Inflammatory macrophage treated with lipopolysaccharide for 1 hour (primary cell): ENCODE results near the gene RGS14.
A peak's percentile ranks its signal among the peaks of the same experiment; 100 is the strongest.
"Not testable (repeated sequence)": the region's sequence is repeated elsewhere in the genome, so short reads cannot be mapped to it uniquely, and the experiment has no call there.

Source experiments
- DNase-seq, 2 donors: peaks; one replicate each; pipeline ENCODE4 v3.0.0-alpha.2; 2020 to 2022

The RGS14 gene

DNA sequence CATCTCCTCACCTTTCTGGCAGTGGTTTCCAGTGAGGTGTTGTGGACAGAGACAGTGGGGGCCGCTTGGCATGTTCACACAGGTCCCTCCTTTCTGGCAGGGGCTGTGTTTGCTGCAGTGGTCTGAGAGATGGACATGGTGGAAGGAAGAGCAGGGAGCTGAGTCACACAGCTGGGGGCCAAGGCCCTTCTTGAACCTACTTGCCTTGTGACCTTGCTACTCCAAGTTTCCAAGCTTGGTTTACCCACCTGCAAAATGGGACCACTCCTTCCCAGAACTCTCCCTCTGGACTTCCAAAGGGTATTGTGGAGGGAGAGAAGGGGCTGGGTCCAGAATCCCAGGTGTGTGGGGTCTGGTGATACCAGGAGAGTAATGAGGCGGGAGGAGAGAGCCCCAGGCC is 47.6 kb downstream of the RGS14 start:
- DNase-seq, result no peak

DNA sequence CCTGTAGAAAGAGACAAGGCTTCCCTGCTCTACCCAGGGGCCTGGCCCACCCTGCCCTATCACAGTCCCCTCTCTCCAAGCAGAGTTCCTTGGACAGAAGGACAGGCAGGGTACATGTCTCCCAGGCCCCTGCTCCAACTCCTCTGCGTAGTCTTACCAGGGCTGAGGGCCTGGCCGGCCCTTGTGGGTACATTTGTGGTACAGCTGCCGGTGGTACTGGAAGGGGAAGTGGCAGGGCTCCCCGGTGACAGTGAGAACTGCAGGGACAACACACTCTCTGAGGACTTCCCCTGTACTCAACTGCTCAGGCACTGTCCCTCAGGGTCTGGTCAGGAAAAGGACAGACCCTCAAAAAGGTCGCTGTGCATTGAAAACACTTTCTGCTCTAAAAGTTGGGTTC is 48.1 kb downstream of the RGS14 start:
- peak; percentile 59 for DNase-seq

DNA sequence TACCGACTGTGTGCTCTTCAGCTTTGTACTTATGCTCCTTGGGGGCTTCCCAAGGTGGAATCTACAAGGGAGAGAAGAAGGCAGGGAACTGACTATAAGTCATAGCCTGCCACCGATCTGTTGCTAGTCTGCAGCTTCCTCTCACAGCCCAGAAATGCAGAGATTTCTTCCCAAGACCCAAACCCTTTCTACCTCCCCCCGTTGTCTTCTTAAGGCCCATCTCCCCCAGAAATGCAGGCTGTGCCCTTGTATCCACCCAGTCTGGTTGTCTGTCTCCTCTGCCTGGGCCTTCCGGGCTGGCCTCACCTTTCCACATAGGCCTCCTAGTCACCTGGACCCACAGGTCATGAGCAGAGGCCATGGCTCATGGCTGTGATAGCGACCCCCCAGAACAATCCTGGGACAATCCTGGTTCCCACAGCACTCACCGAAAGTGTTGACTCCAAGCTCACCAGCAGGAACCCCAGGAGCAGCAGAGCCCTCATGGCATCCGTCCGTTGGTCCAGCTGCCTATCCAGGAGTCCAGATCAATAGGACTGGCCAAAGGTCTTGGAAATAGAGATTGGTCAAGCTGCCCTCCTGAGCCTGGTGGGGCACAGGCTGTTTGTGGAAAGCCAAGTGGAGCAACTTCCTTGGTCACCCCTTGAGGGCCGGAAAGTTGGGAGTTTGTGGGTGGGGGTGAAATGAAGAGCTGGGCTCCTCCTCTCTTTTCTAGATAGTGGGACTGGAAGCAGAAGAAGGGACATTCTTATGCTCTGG is 51.5 kb downstream of the RGS14 start, which contains the start of gene F12:
Gene F12, minus strand, starts transcription at position 522 of the 759 bp plus-strand sequence. Its CDS starts 37 bp downstream, at position 485.
- DNase-seq, result no peak

DNA sequence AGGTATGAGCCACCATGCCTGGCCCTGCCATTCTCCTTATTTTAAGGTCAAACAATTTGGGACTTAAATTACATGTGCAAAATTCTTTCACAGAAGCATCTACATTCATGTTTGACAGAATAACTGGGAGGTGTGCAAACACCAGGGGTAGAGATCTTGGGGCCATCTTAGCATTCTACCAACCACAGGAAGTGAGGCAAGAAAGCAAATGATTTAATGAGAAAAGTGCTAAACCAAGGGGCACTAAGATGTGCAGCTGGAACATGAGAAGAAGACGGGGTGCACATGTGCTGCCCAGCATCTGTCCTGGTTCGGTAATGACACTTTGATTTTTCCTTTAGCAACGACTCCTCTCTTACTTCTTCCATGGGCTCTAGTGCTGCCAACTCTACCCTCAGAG is 52.9 kb downstream of the RGS14 start:
- DNase-seq, result no peak

DNA sequence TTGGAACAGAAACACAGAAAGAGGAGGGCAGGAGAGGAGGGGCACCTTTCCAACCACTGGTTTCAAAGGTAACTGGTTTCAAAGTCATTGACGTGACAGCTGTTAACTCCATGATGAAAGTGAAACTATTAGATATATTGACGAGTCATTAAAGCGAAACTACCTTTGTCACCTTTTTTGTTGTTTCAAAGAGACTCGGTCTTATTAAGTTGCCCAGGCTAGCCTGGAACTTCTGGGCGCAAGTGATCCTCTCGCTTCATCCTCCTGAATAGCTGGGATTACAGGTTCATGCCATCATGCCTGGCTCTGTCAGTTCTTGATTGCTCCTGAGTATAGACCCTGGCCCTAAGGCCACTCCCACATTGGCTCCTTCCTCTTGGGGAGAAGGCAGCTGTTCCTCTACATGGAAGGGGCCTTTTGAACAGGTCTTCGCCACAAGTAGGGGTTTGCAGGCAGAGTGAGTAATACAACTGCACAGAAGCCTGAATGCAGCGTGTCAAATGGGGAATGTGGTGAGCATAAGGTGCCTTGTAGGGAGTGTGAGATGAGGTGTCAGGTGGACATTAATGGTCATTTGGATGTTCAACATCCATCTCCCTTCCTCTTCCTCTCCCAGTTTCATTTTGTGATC is 55.0 kb downstream of the RGS14 start:
- DNase-seq, result no peak

DNA sequence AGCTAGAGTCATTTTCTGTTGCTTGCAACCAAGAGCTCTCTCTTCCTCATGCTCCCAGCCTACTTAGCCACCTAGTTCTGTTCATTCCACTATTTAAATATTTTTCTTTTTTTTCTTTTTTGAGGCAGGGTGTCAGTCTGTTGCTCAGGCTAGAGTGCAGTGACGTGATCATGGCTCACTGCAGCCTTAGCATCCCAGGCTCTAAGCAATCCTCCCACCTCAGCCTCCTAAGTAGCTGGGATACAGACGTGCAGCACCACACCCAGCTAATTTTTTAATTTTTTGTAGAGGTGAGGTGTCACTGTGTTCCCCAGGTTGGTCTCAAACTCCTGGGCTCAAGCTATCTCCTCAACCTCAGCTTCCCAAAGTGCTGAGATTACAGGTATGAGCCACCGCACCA is 56.8 kb downstream of the RGS14 start:
- DNase-seq, result no peak

DNA sequence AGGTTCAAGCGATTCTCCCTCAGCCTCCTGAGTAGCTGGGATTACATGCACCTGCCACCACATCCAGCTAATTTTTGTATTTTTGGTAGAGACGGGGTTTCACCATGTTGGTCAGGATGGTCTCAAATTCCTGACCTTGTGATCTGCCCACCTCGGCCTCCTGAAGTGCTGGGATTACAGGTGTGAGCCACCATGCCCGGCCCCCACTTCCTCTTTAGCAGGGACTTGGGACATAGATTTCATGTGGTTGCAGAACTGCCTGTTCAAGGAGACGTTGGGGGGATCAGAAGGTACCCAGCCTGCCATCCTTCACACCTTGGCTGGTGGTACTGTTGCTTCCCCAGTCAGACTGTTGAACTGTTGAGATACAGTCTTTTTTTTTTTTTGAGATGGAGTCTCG is 59.4 kb downstream of the RGS14 start:
- DNase-seq, result not testable (repeated sequence)

DNA sequence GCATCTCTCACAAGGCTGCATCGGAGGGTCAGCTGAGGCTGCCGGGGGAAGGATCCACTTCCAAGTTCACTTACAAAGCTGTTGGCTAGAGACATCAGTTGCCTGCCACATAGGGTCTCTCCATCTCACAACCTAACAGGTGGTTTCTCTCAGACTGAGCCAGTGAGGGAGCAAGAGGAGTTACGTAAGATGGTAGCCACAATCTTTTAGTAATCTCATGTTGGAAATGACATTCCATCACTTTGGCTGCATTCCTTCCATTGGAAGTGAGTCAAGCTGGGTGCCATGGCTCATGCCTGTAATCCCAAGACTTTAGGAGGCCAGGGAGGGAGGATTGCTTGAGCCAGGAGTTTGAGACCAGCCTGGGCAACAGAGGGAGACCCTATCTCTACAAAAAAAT is 61.3 kb downstream of the RGS14 start:
- DNase-seq, result no peak

DNA sequence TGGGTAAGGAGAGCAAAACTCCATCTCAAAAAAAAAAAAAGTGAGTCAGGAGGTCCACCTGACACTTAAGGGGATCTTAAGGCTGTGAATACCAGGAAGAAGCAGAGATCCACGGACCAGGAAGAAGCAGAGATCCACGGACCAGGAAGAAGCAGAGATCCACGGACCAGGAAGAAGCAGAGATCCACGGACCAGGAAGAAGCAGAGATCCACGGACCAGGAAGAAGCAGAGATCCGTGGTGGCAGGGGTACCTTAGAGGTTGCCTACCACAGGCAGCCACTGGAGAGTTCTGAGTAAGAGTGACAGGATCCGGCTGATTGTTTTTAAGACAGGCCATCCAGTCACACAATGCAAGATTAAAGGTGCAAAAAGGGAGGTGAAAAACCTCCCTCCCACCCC is 62.7 kb downstream of the RGS14 start:
- DNase-seq, result not testable (repeated sequence)

DNA sequence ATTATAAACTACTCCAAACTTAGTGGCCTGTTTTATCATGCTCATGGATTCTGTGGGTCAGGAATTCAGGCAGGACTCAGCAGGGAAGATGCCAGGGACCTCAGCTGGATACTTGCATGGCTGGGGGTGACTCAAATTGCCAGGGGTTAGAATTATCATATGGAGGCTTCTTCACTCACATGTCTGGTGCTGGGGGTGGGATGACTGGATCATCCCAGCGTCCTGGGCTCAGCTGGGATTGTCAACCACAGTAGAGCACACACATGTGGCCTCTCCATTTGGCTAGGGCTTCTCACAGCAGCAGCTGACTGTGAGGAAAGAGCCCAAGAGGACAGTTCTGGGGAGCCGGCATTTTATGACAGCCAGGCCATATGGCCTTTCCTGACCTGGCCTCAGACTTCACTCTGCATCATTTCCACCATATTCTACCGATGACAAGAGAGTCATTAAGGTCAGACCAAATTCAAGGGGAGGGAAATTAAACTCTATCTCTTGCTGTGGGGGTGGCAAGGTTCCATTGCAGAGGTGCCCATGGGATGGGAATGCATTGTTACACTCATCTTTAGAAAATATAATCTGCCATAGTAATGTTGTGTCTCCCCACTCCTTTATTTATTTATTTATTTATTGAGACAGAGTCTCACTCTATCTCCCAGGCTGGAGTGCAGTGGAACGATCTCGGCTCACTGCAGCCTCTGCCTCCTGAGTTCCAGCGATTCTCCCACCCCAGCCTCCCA is 63.5 kb downstream of the RGS14 start:
- DNase-seq, result no peak
